Activated CD4-positive, alpha-beta memory T cell treated with anti-CD3 and anti-CD28 coated beads, Interleukin-2, amount 10 ng/mL, durations not matched to agents 7 days and 5 days (primary cell): Measurements from ENCODE around the gene CBR3. TPM values are rescaled to one million over a fixed set of nuclear protein-coding genes. Genes with fewer than 3 reads are reported as not detected.
A peak's percentile ranks its signal among the peaks of the same experiment; 100 is the strongest.
"Not testable (repeated sequence)": the region's sequence is repeated elsewhere in the genome, so short reads cannot be mapped to it uniquely, and the experiment has no call there.

Experiments
- CTCF ChIA-PET: fragments of 350-600 bp; sonication (Branson Sonifier 250); formaldehyde crosslinking; loops from one replicate; lab custom pipeline; 2021; ENCODE audit warnings: antibody characterized with exemption, inconsistent platforms; lab: Charles Lee
- POLR2A ChIA-PET: fragments of 350-600 bp; sonication (Branson Sonifier 250); formaldehyde crosslinking; loops from one replicate; lab custom pipeline; 2021; ENCODE audit warnings: antibody characterized with exemption; lab: Charles Lee
- DNase-seq: peaks from one replicate; pipeline ENCODE4 v3.0.0-alpha.2; 2020
- H3K27ac Mint-ChIP-seq: one replicate; pipeline ENCODE4 v1.8.0; 2021; ENCODE audit warnings: mild to moderate bottlenecking, mixed read lengths
- H3K27me3 Mint-ChIP-seq: one replicate; pipeline ENCODE4 v1.8.0; 2021; ENCODE audit warnings: mixed read lengths
- H3K36me3 Mint-ChIP-seq: one replicate; pipeline ENCODE4 v1.8.0; 2021; ENCODE audit warnings: low read depth, mixed read lengths
- H3K4me1 Mint-ChIP-seq: one replicate; pipeline ENCODE4 v1.8.0; 2021; ENCODE audit warnings: mixed read lengths
- H3K4me3 Mint-ChIP-seq: one replicate; pipeline ENCODE4 v1.8.0; 2021; ENCODE audit warnings: mild to moderate bottlenecking, mixed read lengths
- H3K9me3 Mint-ChIP-seq: one replicate; pipeline ENCODE4 v1.8.0; 2021; ENCODE audit warnings: mixed read lengths
- total RNA-seq, 2 experiments: library from RNA; stranded (reverse); gene quantifications; one replicate each; pipeline ENCODE4 v1.2.3, GENCODE V29; 2021

CBR3 gene
- total RNA-seq: 10 to 100 TPM; 27.3 to 29.0 TPM

GRCh38 chr21:36134803-36135390, at the start of gene CBR3:
CBR3 (plus strand) TSS chr21:36135079; CDS start chr21:36135193, 114 bp downstream.
- Mint-ChIP-seq H3K9me3 (no peaks in the 10 kb centered on the region), H3K4me1 (peaks cover 48% of the 10 kb centered on the region), H3K4me3 (peak within 1 kb of the TSS; percentile 80), H3K27me3 (no peaks in the 10 kb centered on the region), H3K27ac (peak within 1 kb of the TSS; percentile 91), H3K36me3 (peaks cover 25% of the 10 kb centered on the region)
- ChIA-PET POLR2A (interaction anchor here (1.0 to 4.4 kb wide), 19 partner anchors 9 to 1088 kb away, joined by 3 to 52 read pairs (median 11); partner anchors contain the start of genes CBR1, CHAF1B, DOP1B and MORC3), CTCF (interaction anchor here (1.4 to 2.1 kb wide), 4 partner anchors 8 to 295 kb away, joined by 3 to 8 read pairs (median 4); partner anchors contain the start of gene MORC3)
- peak; percentile 71 for DNase-seq

GRCh38 chr21:36087362-36088138, 47.3 kb upstream of the CBR3 start:
- DNase-seq: no peak
- Mint-ChIP-seq H3K4me1 (peaks cover 3% of the 10 kb centered on the region), H3K27ac (no peak overlapping the region), H3K36me3 (no peaks in the 10 kb centered on the region), H3K9me3 (no peaks in the 10 kb centered on the region), H3K4me3 (no peak overlapping the region), H3K27me3 (no peaks in the 10 kb centered on the region)
- POLR2A ChIA-PET: interaction anchor here (1.3 kb wide), 1 partner anchor 9 kb away, joined by 5 read pairs; no protein-coding TSS in a partner anchor
- CTCF ChIA-PET: no interaction called here

GRCh38 chr21:36089946-36090345, 44.9 kb upstream of the CBR3 start:
- no peak for DNase-seq
- H3K4me1 Mint-ChIP-seq: peaks cover 3% of the 10 kb centered on the region
- ChIA-PET CTCF (interaction anchor here (0.6 kb wide), 1 partner anchor 60 kb away, joined by 6 read pairs; no protein-coding TSS in a partner anchor), POLR2A (no interaction called here)
- peaks cover 8% of the 10 kb centered on the region for H3K27me3 Mint-ChIP-seq
- no peak overlapping the region for H3K27ac Mint-ChIP-seq
- no peak overlapping the region for H3K4me3 Mint-ChIP-seq
- peaks cover 14% of the 10 kb centered on the region for H3K9me3 Mint-ChIP-seq
- peaks cover 9% of the 10 kb centered on the region for H3K36me3 Mint-ChIP-seq

GRCh38 chr21:36092681-36093080, 42.2 kb upstream of the CBR3 start:
- POLR2A ChIA-PET: no interaction called here
- DNase-seq: no peak
- Mint-ChIP-seq H3K9me3 (peaks cover 16% of the 10 kb centered on the region), H3K36me3 (peaks cover 9% of the 10 kb centered on the region), H3K27ac (no peak overlapping the region), H3K4me1 (no peaks in the 10 kb centered on the region), H3K4me3 (no peak overlapping the region), H3K27me3 (peaks cover 12% of the 10 kb centered on the region)
- CTCF ChIA-PET: no interaction called here

- no peak for DNase-seq
- H3K9me3 Mint-ChIP-seq: peaks cover 16% of the 10 kb centered on the region
- peaks cover 12% of the 10 kb centered on the region for H3K27me3 Mint-ChIP-seq
- H3K4me1 Mint-ChIP-seq: no peaks in the 10 kb centered on the region
- no peak overlapping the region for H3K27ac Mint-ChIP-seq
- no peak overlapping the region for H3K4me3 Mint-ChIP-seq
- CTCF ChIA-PET: no interaction called here
- POLR2A ChIA-PET: interaction anchor here (1.3 kb wide), 1 partner anchor 14 kb away, joined by 4 read pairs; no protein-coding TSS in a partner anchor
- H3K36me3 Mint-ChIP-seq: peaks cover 9% of the 10 kb centered on the region
These were observed 41.4 kb upstream of the CBR3 start for GRCh38 chr21:36093512-36093911.

- Mint-ChIP-seq H3K9me3 (peaks cover 16% of the 10 kb centered on the region), H3K36me3 (peaks cover 9% of the 10 kb centered on the region), H3K4me3 (no peak overlapping the region), H3K27ac (no peak overlapping the region), H3K4me1 (no peaks in the 10 kb centered on the region), H3K27me3 (peaks cover 15% of the 10 kb centered on the region)
- ChIA-PET POLR2A (no interaction called here), CTCF (interaction anchor here (0.5 to 0.6 kb wide), 2 partner anchors 16 to 69 kb away, joined by 3 to 5 read pairs; no protein-coding TSS in a partner anchor)
- DNase-seq: no peak
These were observed 38.2 kb upstream of the CBR3 start for GRCh38 chr21:36096398-36097290.

- no peak overlapping the region for H3K4me3 Mint-ChIP-seq
- H3K27ac Mint-ChIP-seq: no peak overlapping the region
- POLR2A ChIA-PET: no interaction called here
- no peak for DNase-seq
- H3K27me3 Mint-ChIP-seq: peaks cover 16% of the 10 kb centered on the region
- peaks cover 9% of the 10 kb centered on the region for H3K36me3 Mint-ChIP-seq
- CTCF ChIA-PET: no interaction called here
- H3K4me1 Mint-ChIP-seq: no peaks in the 10 kb centered on the region
- H3K9me3 Mint-ChIP-seq: peaks cover 16% of the 10 kb centered on the region
These were observed 37.3 kb upstream of the CBR3 start for GRCh38 chr21:36097427-36098181.

- Mint-ChIP-seq H3K27me3 (peaks cover 14% of the 10 kb centered on the region), H3K4me3 (no peak overlapping the region), H3K27ac (no peak overlapping the region), H3K4me1 (no peaks in the 10 kb centered on the region), H3K9me3 (peaks cover 12% of the 10 kb centered on the region), H3K36me3 (peaks cover 6% of the 10 kb centered on the region)
- CTCF ChIA-PET: no interaction called here
- DNase-seq: no peak
- POLR2A ChIA-PET: no interaction called here
These were observed 36.7 kb upstream of the CBR3 start for GRCh38 chr21:36098182-36098532.

- Mint-ChIP-seq H3K4me1 (no peaks in the 10 kb centered on the region), H3K27ac (no peak overlapping the region), H3K4me3 (no peak overlapping the region), H3K9me3 (peaks cover 7% of the 10 kb centered on the region), H3K36me3 (no peaks in the 10 kb centered on the region), H3K27me3 (peaks cover 16% of the 10 kb centered on the region)
- CTCF ChIA-PET: no interaction called here
- POLR2A ChIA-PET: no interaction called here
- DNase-seq: no peak
These were observed 35.9 kb upstream of the CBR3 start for GRCh38 chr21:36099000-36099399.

- H3K27me3 Mint-ChIP-seq: peaks cover 23% of the 10 kb centered on the region
- DNase-seq, H3K4me1 Mint-ChIP-seq, CTCF ChIA-PET, H3K36me3 Mint-ChIP-seq, H3K4me3 Mint-ChIP-seq, H3K27ac Mint-ChIP-seq, POLR2A ChIA-PET, H3K9me3 Mint-ChIP-seq: not testable (repeated sequence)
These were observed 35.1 kb upstream of the CBR3 start for GRCh38 chr21:36099695-36100211.

- DNase-seq: no peak
- Mint-ChIP-seq H3K36me3 (no peaks in the 10 kb centered on the region), H3K27me3 (peaks cover 37% of the 10 kb centered on the region), H3K27ac (no peak overlapping the region), H3K4me1 (peaks cover 6% of the 10 kb centered on the region), H3K4me3 (no peak overlapping the region), H3K9me3 (peaks cover 3% of the 10 kb centered on the region)
- POLR2A ChIA-PET: no interaction called here
- CTCF ChIA-PET: interaction anchor here (0.9 to 1.4 kb wide), 2 partner anchors 12 to 24 kb away, joined by 3 to 5 read pairs; no protein-coding TSS in a partner anchor
These were observed 33.8 kb upstream of the CBR3 start for GRCh38 chr21:36100971-36101641.
